ENCODE measurements around the gene EFNA2. TPM values are rescaled to one million over a fixed set of nuclear protein-coding genes. Genes with fewer than 3 reads are reported as not detected.
"Not testable (repeated sequence)": the region's sequence is repeated elsewhere in the genome, so short reads cannot be mapped to it uniquely, and the experiment has no call there.

EFNA2 gene
- total and polyA plus RNA-seq, 4 donors, result 2.8 TPM; not detected in 3

- DNase-seq (no peak), ATAC-seq (ENCODE audit: low FRiP score) (peak; percentile 59)
- no peaks in the 10 kb centered on the region for H3K4me1 ChIP-seq (ENCODE audit: control insufficient read depth in 1 of 2, insufficient read depth in 2 of 2, low read length in 2 of 2)
- no peaks in the 10 kb centered on the region for H3K36me3 ChIP-seq (ENCODE audit: control insufficient read depth in 1 of 2, insufficient read depth in 2 of 2, low read length in 1 of 2)
- H3K4me3 ChIP-seq (ENCODE audit: low read length in 2 of 2), result no peak overlapping the region
- peaks cover 0 to 4% of the 10 kb centered on the region in 2 donors for H3K27me3 ChIP-seq (ENCODE audit: control insufficient read depth in 1 of 2, insufficient read depth in 2 of 2, low read length in 1 of 2)
- H3K27ac ChIP-seq (ENCODE audit: low read depth in 1 of 2, low read length in 2 of 2), result no peak overlapping the region
- 10 to 11% methylated on average over 49 to 58 of the region's 58 CpGs for WGBS, 2 donors
- intact Hi-C loops (cut with DNase I), result no loop called here
- no peaks in the 10 kb centered on the region for H3K9me3 ChIP-seq (ENCODE audit: control insufficient read depth, low read length)
Measured at GRCh38 chr19:1315470-1316166, 29.9 kb downstream of the EFNA2 start.

GRCh38 chr19:1316466-1316865 lies 30.8 kb downstream of the EFNA2 start:
- DNase-seq (no peak), ATAC-seq (ENCODE audit: low FRiP score) (no peak)
- Histone ChIP-seq H3K4me1 (ENCODE audit: control insufficient read depth in 1 of 2, insufficient read depth in 2 of 2, low read length in 2 of 2) (no peaks in the 10 kb centered on the region), H3K27ac (ENCODE audit: low read depth in 1 of 2, low read length in 2 of 2) (no peak overlapping the region), H3K4me3 (ENCODE audit: low read length in 2 of 2) (no peak overlapping the region), H3K9me3 (ENCODE audit: control insufficient read depth, low read length) (no peaks in the 10 kb centered on the region), H3K36me3 (ENCODE audit: control insufficient read depth in 1 of 2, insufficient read depth in 2 of 2, low read length in 1 of 2) (no peaks in the 10 kb centered on the region), H3K27me3 (ENCODE audit: control insufficient read depth in 1 of 2, insufficient read depth in 2 of 2, low read length in 1 of 2) (no peaks in the 10 kb centered on the region)
- intact Hi-C loops (cut with DNase I), result no loop called here
- WGBS, 2 donors, result 67 to 74% methylated on average over 13 of the region's 13 CpGs

- Histone ChIP-seq H3K9me3 (ENCODE audit: control insufficient read depth, low read length) (no peaks in the 10 kb centered on the region), H3K4me1 (ENCODE audit: control insufficient read depth in 1 of 2, insufficient read depth in 2 of 2, low read length in 2 of 2) (no peaks in the 10 kb centered on the region), H3K27ac (ENCODE audit: low read depth in 1 of 2, low read length in 2 of 2) (no peak overlapping the region), H3K36me3 (ENCODE audit: control insufficient read depth in 1 of 2, insufficient read depth in 2 of 2, low read length in 1 of 2) (no peaks in the 10 kb centered on the region), H3K27me3 (ENCODE audit: control insufficient read depth in 1 of 2, insufficient read depth in 2 of 2, low read length in 1 of 2) (no peaks in the 10 kb centered on the region), H3K4me3 (ENCODE audit: low read length in 2 of 2) (no peak overlapping the region)
- 74% methylated on average over 17 of the region's 17 CpGs for WGBS, 2 donors
- intact Hi-C loops (cut with DNase I), result no loop called here
- DNase-seq (no peak), ATAC-seq (ENCODE audit: low FRiP score) (no peak)
Measured at GRCh38 chr19:1317274-1318003, 31.8 kb downstream of the EFNA2 start.

- H3K27me3 ChIP-seq (ENCODE audit: control insufficient read depth in 1 of 2, insufficient read depth in 2 of 2, low read length in 1 of 2), result no peaks in the 10 kb centered on the region
- WGBS, 2 donors, result 47 to 48% methylated on average over 42 to 46 of the region's 46 CpGs
- H3K9me3 ChIP-seq (ENCODE audit: control insufficient read depth, low read length), result no peaks in the 10 kb centered on the region
- no peaks in the 10 kb centered on the region for H3K4me1 ChIP-seq (ENCODE audit: control insufficient read depth in 1 of 2, insufficient read depth in 2 of 2, low read length in 2 of 2)
- ATAC-seq (ENCODE audit: low FRiP score) (no peak), DNase-seq (no peak)
- H3K4me3 ChIP-seq (ENCODE audit: low read length in 2 of 2), result no peak overlapping the region
- H3K36me3 ChIP-seq (ENCODE audit: control insufficient read depth in 1 of 2, insufficient read depth in 2 of 2, low read length in 1 of 2), result no peaks in the 10 kb centered on the region
- H3K27ac ChIP-seq (ENCODE audit: low read depth in 1 of 2, low read length in 2 of 2), result no peak overlapping the region
- intact Hi-C loops (cut with DNase I), result no loop called here
Measured at GRCh38 chr19:1318678-1319471, 33.2 kb downstream of the EFNA2 start.

- intact Hi-C loops (cut with DNase I); H3K27ac ChIP-seq (ENCODE audit: low read depth in 1 of 2, low read length in 2 of 2); H3K9me3 ChIP-seq (ENCODE audit: control insufficient read depth, low read length); H3K27me3 ChIP-seq (ENCODE audit: control insufficient read depth in 1 of 2, insufficient read depth in 2 of 2, low read length in 1 of 2); ATAC-seq (ENCODE audit: low FRiP score); DNase-seq; H3K36me3 ChIP-seq (ENCODE audit: control insufficient read depth in 1 of 2, insufficient read depth in 2 of 2, low read length in 1 of 2); H3K4me3 ChIP-seq (ENCODE audit: low read length in 2 of 2); H3K4me1 ChIP-seq (ENCODE audit: control insufficient read depth in 1 of 2, insufficient read depth in 2 of 2, low read length in 2 of 2): not testable (repeated sequence)
- WGBS, 2 donors, result 94 to 98% methylated on average over 3 of the region's 3 CpGs
Measured at GRCh38 chr19:1320282-1320650, 34.6 kb downstream of the EFNA2 start.

- ATAC-seq (ENCODE audit: low FRiP score), result no peak
- 82 to 84% methylated on average over 9 of the region's 9 CpGs for WGBS, 2 donors
- H3K4me1 ChIP-seq (ENCODE audit: control insufficient read depth in 1 of 2, insufficient read depth in 2 of 2, low read length in 2 of 2), result no peaks in the 10 kb centered on the region
- DNase-seq, result no peak
- intact Hi-C loops (cut with DNase I), result no loop called here
- no peaks in the 10 kb centered on the region for H3K27me3 ChIP-seq (ENCODE audit: control insufficient read depth in 1 of 2, insufficient read depth in 2 of 2, low read length in 1 of 2)
- no peak overlapping the region for H3K4me3 ChIP-seq (ENCODE audit: low read length in 2 of 2)
- H3K27ac ChIP-seq (ENCODE audit: low read depth in 1 of 2, low read length in 2 of 2), result no peak overlapping the region
- no peaks in the 10 kb centered on the region for H3K36me3 ChIP-seq (ENCODE audit: control insufficient read depth in 1 of 2, insufficient read depth in 2 of 2, low read length in 1 of 2)
- H3K9me3 ChIP-seq (ENCODE audit: control insufficient read depth, low read length), result no peaks in the 10 kb centered on the region
Measured at GRCh38 chr19:1321539-1321938, 35.9 kb downstream of the EFNA2 start.

- H3K4me3 ChIP-seq (ENCODE audit: low read length in 2 of 2), result no peak overlapping the region
- DNase-seq, result no peak
- intact Hi-C loops (cut with DNase I), result no loop called here
- no peaks in the 10 kb centered on the region for H3K9me3 ChIP-seq (ENCODE audit: control insufficient read depth, low read length)
- H3K27me3 ChIP-seq (ENCODE audit: control insufficient read depth in 1 of 2, insufficient read depth in 2 of 2, low read length in 1 of 2), result no peaks in the 10 kb centered on the region
- WGBS, 2 donors, result 84 to 89% methylated on average over 16 of the region's 16 CpGs
- no peak for ATAC-seq (ENCODE audit: low FRiP score)
- H3K36me3 ChIP-seq (ENCODE audit: control insufficient read depth in 1 of 2, insufficient read depth in 2 of 2, low read length in 1 of 2), result no peaks in the 10 kb centered on the region
- no peak overlapping the region for H3K27ac ChIP-seq (ENCODE audit: low read depth in 1 of 2, low read length in 2 of 2)
- no peaks in the 10 kb centered on the region for H3K4me1 ChIP-seq (ENCODE audit: control insufficient read depth in 1 of 2, insufficient read depth in 2 of 2, low read length in 2 of 2)
Measured at GRCh38 chr19:1322198-1322981, 36.7 kb downstream of the EFNA2 start.

- DNase-seq, result no peak
- no peak overlapping the region for H3K27ac ChIP-seq (ENCODE audit: low read depth in 1 of 2, low read length in 2 of 2)
- no peaks in the 10 kb centered on the region for H3K9me3 ChIP-seq (ENCODE audit: control insufficient read depth, low read length)
- no peaks in the 10 kb centered on the region for H3K27me3 ChIP-seq (ENCODE audit: control insufficient read depth in 1 of 2, insufficient read depth in 2 of 2, low read length in 1 of 2)
- ATAC-seq (ENCODE audit: low FRiP score), result no peak
- H3K36me3 ChIP-seq (ENCODE audit: control insufficient read depth in 1 of 2, insufficient read depth in 2 of 2, low read length in 1 of 2), result no peaks in the 10 kb centered on the region
- WGBS, 2 donors, result 88% methylated on average over 12 of the region's 12 CpGs
- H3K4me3 ChIP-seq (ENCODE audit: low read length in 2 of 2), result no peak overlapping the region
- intact Hi-C loops (cut with DNase I), result no loop called here
- no peaks in the 10 kb centered on the region for H3K4me1 ChIP-seq (ENCODE audit: control insufficient read depth in 1 of 2, insufficient read depth in 2 of 2, low read length in 2 of 2)
Measured at GRCh38 chr19:1324249-1324805, 38.7 kb downstream of the EFNA2 start.

All from aorta (tissue), 5 donors.